HCT116 (cell line): Measurements from ENCODE around the gene SLC52A3. TPM values are rescaled to one million over a fixed set of nuclear protein-coding genes. Genes with fewer than 3 reads are reported as not detected.

Experiments
- ATAC-seq: fragments of 200-7000 bp; cut with Tn5 transposase; 2 replicates; pipeline ENCODE4 v1.9.1; 2020; ENCODE audit warnings: mild to moderate bottlenecking, moderate library complexity
- BruUV-seq: library from RNA; stranded (reverse); fragments of 400-500 nt; replicated peaks from 2 replicates; lab custom pipeline; 2021; lab: Mats Ljungman, UMichigan
- CTCF ChIA-PET: fragments of 300-600 bp; sonication (Branson Sonifier 250); formaldehyde crosslinking; loops from one replicate; lab custom pipeline; 2021; ENCODE audit warnings: antibody characterized with exemption; lab: Charles Lee
- POLR2A ChIA-PET: fragments of 300-600, 350-600 bp; sonication (Branson Sonifier 250); formaldehyde crosslinking; loops from one replicate; lab custom pipeline; 2021; ENCODE audit warnings: antibody characterized with exemption; lab: Charles Lee
- RAD21 ChIA-PET, 2 experiments: fragments of 300-600 bp; sonication (Branson Sonifier 250); formaldehyde crosslinking; loops; one replicate each; lab custom pipeline; 2023; ENCODE audit warnings: low total read pairs in 2 of 2; ENCODE audit not compliant: uncharacterized antibody in 2 of 2, unreplicated experiment in 2 of 2, low non-redundant PET in 1 of 2; lab: Charles Lee
- DNase-seq: peaks from one replicate; pipeline ENCODE4 v3.0.0-alpha.2; 2010; ENCODE audit warnings: low read depth, low spot score
- H2AFZ ChIP-seq: fragments of 200-600 bp; shearing (Covaris generic), sonication (generic); 2 replicates; pipeline ENCODE4 v1.6.1; 2017; ENCODE audit warnings: low read depth, mixed run types, mixed read lengths, antibody characterized with exemption, low read length; ENCODE audit not compliant: poor library complexity, severe bottlenecking
- H3K27ac ChIP-seq: 2 replicates; pipeline ENCODE4 v1.5.1; 2012; ENCODE audit warnings: low read depth, low read length
- H3K27me3 ChIP-seq: fragments of 200-600 bp; sonication (generic); 2 replicates; pipeline ENCODE4 v1.6.1; 2016; ENCODE audit warnings: mixed run types, low read length, mixed read lengths; ENCODE audit not compliant: insufficient read depth
- H3K36me3 ChIP-seq, 2 experiments: fragments of 200-500 bp in 1 of 2; fragments of 200-600 bp in 1 of 2; sonication (Bioruptor generic) in 1 of 2; sonication (generic) in 1 of 2; 2 replicates each; pipeline versions ENCODE4 v1.5.1 to v1.6.1; 2014 to 2016; ENCODE audit warnings: low read length in 2 of 2, inconsistent platforms in 1 of 2, mixed read lengths in 1 of 2, mixed run types in 1 of 2; ENCODE audit not compliant: insufficient read depth in 2 of 2, control insufficient read depth in 1 of 2
- H3K4me1 ChIP-seq, 2 experiments: fragments of 200-600 bp in 1 of 2; sonication (generic) in 1 of 2; 2 replicates each; pipeline versions ENCODE4 v1.5.1 to v1.6.1; 2012 to 2017; ENCODE audit warnings: low read length in 2 of 2, inconsistent platforms in 1 of 2, mild to moderate bottlenecking in 1 of 2, mixed read lengths in 1 of 2, mixed run types in 1 of 2, moderate library complexity in 1 of 2; ENCODE audit not compliant: insufficient read depth in 2 of 2, control insufficient read depth in 1 of 2
- H3K4me2 ChIP-seq: fragments of 200-600 bp; sonication (generic); 2 replicates; pipeline ENCODE4 v1.6.1; 2017; ENCODE audit warnings: mixed run types, low read length, mixed read lengths
- H3K4me3 ChIP-seq, 2 experiments: fragments of 200-600 bp in 1 of 2; sonication (generic) in 1 of 2; replicated peaks in 1 of 2; 2 replicates each; pipeline ENCODE4 v1.5.1; 2011 to 2016; ENCODE audit warnings: low read length in 2 of 2, control low read depth in 1 of 2, low read depth in 1 of 2, mild to moderate bottlenecking in 1 of 2, mixed read lengths in 1 of 2, mixed run types in 1 of 2
- H3K79me2 ChIP-seq: fragments of 200-600 bp; sonication (generic); 2 replicates; pipeline ENCODE4 v1.6.1; 2017; ENCODE audit warnings: mild to moderate bottlenecking, mixed run types, low read length, moderate library complexity, mixed read lengths; ENCODE audit not compliant: insufficient read depth
- H3K9ac ChIP-seq: fragments of 200-600 bp; sonication (generic); 2 replicates; pipeline ENCODE4 v1.6.1; 2016; ENCODE audit warnings: low read length, mixed read lengths
- H3K9me2 ChIP-seq: fragments of 200-600 bp; sonication (generic), shearing (Covaris generic); 2 replicates; pipeline ENCODE4 v1.6.1; 2017; ENCODE audit warnings: mixed run types, mild to moderate bottlenecking, moderate library complexity; ENCODE audit not compliant: insufficient read depth
- H3K9me3 ChIP-seq, 2 experiments: fragments of 200-500 bp in 1 of 2; fragments of 200-600 bp in 1 of 2; sonication (Bioruptor generic) in 1 of 2; sonication (generic) in 1 of 2; 2 replicates each; pipeline ENCODE4 v1.6.1; 2014 to 2017; ENCODE audit warnings: low read length in 2 of 2, mixed read lengths in 2 of 2, inconsistent platforms in 1 of 2, low read depth in 1 of 2, mild to moderate bottlenecking in 1 of 2, mixed run types in 1 of 2, moderate library complexity in 1 of 2; ENCODE audit not compliant: control insufficient read depth in 1 of 2, insufficient read depth in 1 of 2
- H4K20me1 ChIP-seq: fragments of 200-600 bp; sonication (generic), shearing (Covaris generic); 2 replicates; pipeline ENCODE4 v1.6.1; 2017; ENCODE audit warnings: mixed run types, mild to moderate bottlenecking, moderate library complexity; ENCODE audit not compliant: insufficient read depth
- CEBPB ChIP-seq: IDR thresholded peaks from 2 replicates; pipeline ENCODE4 v1.6.1; 2012; ENCODE audit warnings: low read depth
- ELF1 ChIP-seq: IDR thresholded peaks from 2 replicates; pipeline ENCODE4 v1.6.1; 2012; ENCODE audit warnings: low read depth, borderline replicate concordance
- EZH2phosphoT487 ChIP-seq: fragments of 200-600 bp; IDR thresholded peaks from 2 replicates; pipeline ENCODE4 v1.6.1; 2018; ENCODE audit warnings: antibody characterized with exemption, borderline replicate concordance
- FOSL1 ChIP-seq: IDR thresholded peaks from 2 replicates; pipeline ENCODE4 v1.6.1; 2012; ENCODE audit warnings: low read depth
- TCF7L2 ChIP-seq: IDR thresholded peaks from 2 replicates; pipeline ENCODE4 v1.7.0; 2011; ENCODE audit warnings: borderline replicate concordance, inconsistent platforms; ENCODE audit not compliant: insufficient read depth, insufficient read length; ENCODE audit errors: extremely low read depth
- ZNF274 ChIP-seq: fragments of 200-500 bp; sonication (Bioruptor generic); IDR thresholded peaks from 2 replicates; pipeline ENCODE4 v1.6.1; 2014; ENCODE audit warnings: mild to moderate bottlenecking, low read depth, low read length, inconsistent platforms
- intact Hi-C: fragments of 100-400 bp; cut with micrococcal nuclease; formaldehyde crosslinking; loops from 2 replicates; pipeline ENCODE4 v1.10.0; 2022
- total RNA-seq: library from RNA; stranded (reverse); gene quantifications from one replicate; pipeline ENCODE4 v1.2.1, GENCODE V29; 2021; ENCODE audit not compliant: unreplicated experiment
- TF ChIP-seq, protein P1 (sequence below): IDR thresholded peaks from 2 replicates; pipeline ENCODE4 v1.6.1; 2011; ENCODE audit warnings: mild to moderate bottlenecking, low read length, moderate library complexity; ENCODE audit not compliant: insufficient replicate concordance; ENCODE audit errors: extremely low read depth

The SLC52A3 gene
- total RNA-seq, 1 experiment from 2014 or later: 10.2 TPM

DNA sequence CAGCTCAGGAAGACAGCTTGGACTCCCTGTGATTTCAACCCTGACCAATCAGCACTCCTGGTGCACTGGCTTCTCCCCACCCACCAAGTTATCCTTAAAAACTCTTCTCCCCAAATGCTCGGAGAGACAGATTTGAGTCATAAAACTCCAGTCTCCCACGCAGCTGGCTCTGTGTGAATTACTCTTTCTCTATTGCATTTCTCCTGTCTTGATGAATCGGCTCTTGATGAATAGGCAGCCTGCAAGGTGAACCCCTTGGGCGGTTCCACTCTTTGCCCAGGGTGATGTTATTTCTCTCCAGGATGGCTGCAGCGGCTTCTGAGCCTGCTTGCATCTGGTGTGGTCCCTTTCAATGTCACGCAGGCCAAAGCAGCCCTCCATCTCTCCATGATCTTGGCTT is 12.4 kb downstream of the SLC52A3 start (continued):
- TF ChIP-seq EZH2phosphoT487 (no peak), FOSL1 (no peak), TCF7L2 (no peak)
- TF ChIP-seq, all 23 proteins: peak for 0

DNA sequence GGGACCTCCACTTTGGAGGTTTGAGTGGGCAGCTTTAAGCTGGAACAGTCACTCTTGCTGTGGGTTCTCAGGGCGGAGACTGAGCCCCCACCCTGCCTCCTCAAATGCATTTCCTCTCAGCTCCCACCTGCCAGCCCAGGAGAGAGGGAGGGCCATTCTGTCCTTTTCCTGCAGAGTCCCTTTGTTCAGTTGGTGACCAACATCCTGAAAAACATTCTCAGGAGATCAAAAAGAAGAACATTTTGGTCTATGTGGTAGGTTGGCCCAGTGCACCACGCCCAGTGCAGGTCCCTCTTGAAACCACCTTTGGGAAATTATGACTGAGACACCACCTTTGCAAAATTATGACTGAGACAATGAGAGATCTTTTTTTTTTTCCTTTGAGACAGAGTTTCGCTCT is 13.4 kb downstream of the SLC52A3 start:
- DNase-seq: no peak
- no peaks in the 10 kb centered on the region for H4K20me1 ChIP-seq
- no peak overlapping the region for H3K4me2 ChIP-seq
- BruUV-seq: no TSS peak
- ChIA-PET RAD21 (no interaction called here), POLR2A (no interaction called here), CTCF (no interaction called here)
- no peak overlapping the region for H3K27ac ChIP-seq
- ATAC-seq: no peak
- TF ChIP-seq, protein P1, sequence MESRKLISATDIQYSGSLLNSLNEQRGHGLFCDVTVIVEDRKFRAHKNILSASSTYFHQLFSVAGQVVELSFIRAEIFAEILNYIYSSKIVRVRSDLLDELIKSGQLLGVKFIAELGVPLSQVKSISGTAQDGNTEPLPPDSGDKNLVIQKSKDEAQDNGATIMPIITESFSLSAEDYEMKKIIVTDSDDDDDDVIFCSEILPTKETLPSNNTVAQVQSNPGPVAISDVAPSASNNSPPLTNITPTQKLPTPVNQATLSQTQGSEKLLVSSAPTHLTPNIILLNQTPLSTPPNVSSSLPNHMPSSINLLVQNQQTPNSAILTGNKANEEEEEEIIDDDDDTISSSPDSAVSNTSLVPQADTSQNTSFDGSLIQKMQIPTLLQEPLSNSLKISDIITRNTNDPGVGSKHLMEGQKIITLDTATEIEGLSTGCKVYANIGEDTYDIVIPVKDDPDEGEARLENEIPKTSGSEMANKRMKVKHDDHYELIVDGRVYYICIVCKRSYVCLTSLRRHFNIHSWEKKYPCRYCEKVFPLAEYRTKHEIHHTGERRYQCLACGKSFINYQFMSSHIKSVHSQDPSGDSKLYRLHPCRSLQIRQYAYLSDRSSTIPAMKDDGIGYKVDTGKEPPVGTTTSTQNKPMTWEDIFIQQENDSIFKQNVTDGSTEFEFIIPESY: no peak
- TF ChIP-seq ZNF274 (no peak), ELF1 (no peak), CEBPB (no peak)
- H3K9me2 ChIP-seq: no peaks in the 10 kb centered on the region
- H3K4me1 ChIP-seq: no peaks in the 10 kb centered on the region
- H3K27me3 ChIP-seq: no peaks in the 10 kb centered on the region
- H3K79me2 ChIP-seq: no peaks in the 10 kb centered on the region
- H3K9me3 ChIP-seq: no peaks in the 10 kb centered on the region
- intact Hi-C loops: no loop called here
- H2AFZ ChIP-seq: no peak overlapping the region
- no peaks in the 10 kb centered on the region for H3K36me3 ChIP-seq
- no peak overlapping the region for H3K9ac ChIP-seq
- H3K4me3 ChIP-seq: no peak overlapping the region
